NCI-H2196 treated with DMSO at 0.1 percent for 48 hours (cell line): Measurements from ENCODE around the gene PPM1N.

ENCODE experiments used
- DNase-seq: peaks from one replicate; lab custom pipeline; 2025; ENCODE audit not compliant: unreplicated experiment; lab: John Stamatoyannopoulos, UW

Gene PPM1N

GRCh38 chr19:45489216-45489855 is 8.9 kb upstream of the PPM1N start:
- DNase-seq: no peak

GRCh38 chr19:45492137-45492626 is 6.1 kb upstream of the PPM1N start:
- DNase-seq: no peak

- no peak for DNase-seq
Measured at GRCh38 chr19:45492627-45493470, 5.4 kb upstream of the PPM1N start.

- DNase-seq: no peak
Measured at GRCh38 chr19:45494261-45494916, 3.9 kb upstream of the PPM1N start.

GRCh38 chr19:45495178-45495577 is 3.1 kb upstream of the PPM1N start:
- DNase-seq: no peak

GRCh38 chr19:45496349-45496953 is 1.8 kb upstream of the PPM1N start:
- no peak for DNase-seq

GRCh38 chr19:45497791-45498190 is 452 bp upstream of the PPM1N start:
- no peak for DNase-seq

GRCh38 chr19:45499196-45500180 is 1.2 kb downstream of the PPM1N start:
- DNase-seq: no peak

GRCh38 chr19:45500918-45501729 is 2.9 kb downstream of the PPM1N start:
- no peak for DNase-seq

- DNase-seq: no peak
Measured at GRCh38 chr19:45501730-45502014, 3.4 kb downstream of the PPM1N start.

- no peak for DNase-seq
Measured at GRCh38 chr19:45502111-45502510, 3.9 kb downstream of the PPM1N start.

GRCh38 chr19:45503909-45504308 is 5.7 kb downstream of the PPM1N start:
- DNase-seq: no peak

GRCh38 chr19:45505151-45505995 is 7.1 kb downstream of the PPM1N start:
- no peak for DNase-seq

GRCh38 chr19:45505996-45506245 is 7.7 kb downstream of the PPM1N start:
- no peak for DNase-seq

GRCh38 chr19:45506246-45506988 is 8.2 kb downstream of the PPM1N start:
- DNase-seq: peak; percentile 74

- DNase-seq: peak; percentile 64
Measured at GRCh38 chr19:45506989-45507871, 9.0 kb downstream of the PPM1N start, which contains the start of gene VASP. Gene VASP, plus strand, starts transcription at chr19:45507479. Its CDS starts 293 bp downstream, at chr19:45507772.

GRCh38 chr19:45507872-45508416 is 9.7 kb downstream of the PPM1N start:
- DNase-seq: no peak
